ELR (cell line): ENCODE measurements around the gene MPV17L2.
"Not testable (repeated sequence)": the region's sequence is repeated elsewhere in the genome, so short reads cannot be mapped to it uniquely, and the experiment has no call there.

ENCODE experiments used
- DNase-seq: peaks from one replicate; pipeline ENCODE4 v3.0.0-alpha.2; 2015; ENCODE audit warnings: low read depth

The MPV17L2 gene

DNA sequence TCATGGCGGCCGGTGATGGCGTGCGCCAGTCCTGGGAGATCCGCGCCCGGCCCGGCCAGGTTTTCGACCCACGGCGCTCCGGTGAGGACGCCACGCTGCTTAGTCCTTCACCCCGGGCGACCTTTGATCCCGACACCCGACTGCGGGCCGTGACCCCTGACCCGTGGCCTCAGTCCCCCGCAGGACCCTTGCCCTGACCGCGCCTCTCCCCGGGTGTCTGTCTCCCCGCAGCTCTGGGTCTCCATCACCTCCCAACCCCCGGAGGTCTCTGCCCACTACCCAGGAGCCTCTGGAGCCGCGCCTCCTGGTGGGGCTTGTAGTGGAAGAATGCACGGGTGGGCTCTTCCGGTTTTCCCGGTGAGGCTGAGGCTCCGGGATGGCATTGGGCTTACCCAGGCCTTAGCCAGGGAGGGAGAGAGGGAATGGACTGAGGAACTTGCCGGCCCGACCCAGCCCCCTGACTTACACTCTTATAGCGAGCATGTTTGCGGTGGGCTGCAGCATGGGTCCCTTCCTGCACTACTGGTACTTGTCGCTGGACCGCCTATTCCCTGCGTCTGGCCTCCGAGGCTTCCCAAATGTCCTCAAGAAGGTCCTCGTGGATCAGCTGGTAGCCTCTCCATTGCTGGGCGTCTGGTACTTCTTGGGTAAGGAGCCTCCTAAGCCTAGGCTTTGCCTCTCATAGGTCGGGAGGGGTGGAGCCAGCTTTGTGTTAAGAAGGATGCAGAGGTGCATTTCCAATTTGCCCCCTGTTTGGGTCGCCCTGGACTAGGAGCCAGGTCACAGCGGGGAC is 566 bp downstream of the MPV17L2 start:
- DNase-seq: peak; percentile 35

DNA sequence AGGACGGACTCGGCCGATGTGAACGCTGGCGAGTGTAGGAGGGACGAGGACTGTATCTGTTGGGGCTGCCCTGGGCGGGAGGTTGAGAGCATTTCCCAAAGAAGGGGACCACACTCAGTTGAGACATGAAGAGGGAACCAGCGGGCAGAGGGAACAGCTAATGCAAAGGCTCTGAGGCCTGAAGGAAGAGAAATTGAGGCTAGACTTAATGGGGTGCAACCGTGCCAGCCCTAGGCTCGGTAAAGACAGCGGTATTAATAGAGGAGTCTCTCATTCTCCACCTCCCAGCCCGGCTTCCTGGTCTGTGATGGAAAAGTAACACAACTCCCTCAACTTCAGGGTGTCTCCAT is 1.1 kb downstream of the MPV17L2 start:
- no peak for DNase-seq

DNA sequence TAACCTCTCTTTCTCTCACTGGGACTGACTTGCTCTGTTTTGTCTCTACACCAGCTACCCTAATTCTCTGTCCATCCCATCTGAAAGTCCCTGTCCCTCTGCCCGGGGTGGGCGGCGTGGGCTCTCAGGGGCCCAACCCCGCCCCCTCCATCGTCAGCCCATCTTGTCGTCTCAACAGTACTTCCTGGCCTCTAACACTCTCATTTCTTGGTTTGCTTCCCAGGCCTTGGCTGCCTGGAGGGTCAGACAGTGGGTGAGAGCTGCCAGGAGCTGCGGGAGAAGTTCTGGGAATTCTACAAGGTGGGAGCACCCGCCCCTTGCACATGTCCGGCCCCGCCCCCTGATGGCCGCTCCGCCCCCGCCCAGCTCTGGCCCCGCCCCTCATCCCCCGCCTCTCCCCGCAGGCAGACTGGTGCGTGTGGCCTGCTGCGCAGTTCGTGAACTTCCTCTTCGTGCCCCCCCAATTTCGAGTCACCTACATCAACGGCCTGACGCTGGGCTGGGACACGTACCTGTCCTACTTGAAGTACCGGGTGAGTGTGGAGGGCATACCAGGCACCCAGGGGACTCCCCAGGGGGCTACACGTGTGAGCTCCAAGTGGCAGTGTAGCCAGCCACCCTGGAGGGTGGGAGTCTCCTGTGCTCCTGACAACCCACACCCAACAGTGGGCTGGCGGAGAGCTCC is 1.7 kb downstream of the MPV17L2 start:
- peak; percentile 45 for DNase-seq

DNA sequence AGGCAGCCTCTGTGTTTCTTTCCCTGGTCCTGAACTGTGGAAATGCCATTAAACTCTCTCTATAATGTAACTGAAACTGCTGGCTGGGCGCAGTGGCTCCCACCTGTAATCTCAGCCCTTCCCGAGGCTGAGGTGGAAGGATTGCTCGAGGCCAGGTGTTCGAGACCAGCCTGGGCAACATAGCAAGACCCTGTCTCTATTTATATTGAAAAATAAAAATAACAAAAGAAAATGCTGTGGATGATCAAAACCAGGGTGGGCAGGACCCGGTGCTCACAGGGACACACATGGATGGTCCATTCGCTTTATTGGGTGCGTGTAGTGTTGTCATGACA is 3.5 kb downstream of the MPV17L2 start:
- DNase-seq: no peak

DNA sequence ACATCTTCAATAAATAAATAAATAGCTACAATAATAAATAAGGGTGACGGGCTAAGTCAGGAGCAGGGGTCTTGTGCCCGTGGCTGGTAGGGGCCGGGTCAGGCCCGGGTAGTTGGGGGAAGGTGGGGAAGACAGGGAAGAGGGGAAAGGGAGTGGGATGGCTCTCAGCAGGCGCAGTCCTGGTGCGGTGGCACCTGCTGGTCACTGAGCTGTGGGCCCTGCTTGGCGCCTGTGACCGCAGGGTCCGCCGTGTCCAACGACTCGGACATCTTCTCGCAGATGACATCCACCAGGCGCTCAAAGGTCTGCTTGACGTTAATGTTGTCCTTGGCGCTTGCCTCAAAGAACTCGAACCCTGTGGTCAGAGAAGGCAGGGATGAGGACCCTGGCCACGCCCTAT is 4.3 kb downstream of the MPV17L2 start:
- no peak for DNase-seq

DNA sequence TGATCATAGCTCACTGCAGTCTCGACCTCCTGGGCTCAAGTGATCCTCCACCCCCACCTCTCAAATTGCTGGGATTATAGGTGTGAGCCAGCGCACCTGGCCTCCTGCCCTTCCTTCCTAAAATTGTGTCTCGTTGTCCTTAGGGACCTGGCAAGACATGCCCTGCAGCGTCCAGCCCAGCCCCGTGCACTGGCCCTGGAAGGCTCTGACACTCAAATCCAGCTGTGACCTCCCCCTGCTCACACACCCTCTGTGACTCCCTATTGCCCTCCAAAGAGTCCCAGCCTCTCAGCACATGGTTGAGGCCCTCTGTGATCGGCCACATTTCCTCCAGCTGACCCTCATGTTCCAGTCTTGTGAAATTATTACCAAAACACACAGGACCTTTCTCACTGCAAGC is 4.9 kb downstream of the MPV17L2 start:
- no peak for DNase-seq

DNA sequence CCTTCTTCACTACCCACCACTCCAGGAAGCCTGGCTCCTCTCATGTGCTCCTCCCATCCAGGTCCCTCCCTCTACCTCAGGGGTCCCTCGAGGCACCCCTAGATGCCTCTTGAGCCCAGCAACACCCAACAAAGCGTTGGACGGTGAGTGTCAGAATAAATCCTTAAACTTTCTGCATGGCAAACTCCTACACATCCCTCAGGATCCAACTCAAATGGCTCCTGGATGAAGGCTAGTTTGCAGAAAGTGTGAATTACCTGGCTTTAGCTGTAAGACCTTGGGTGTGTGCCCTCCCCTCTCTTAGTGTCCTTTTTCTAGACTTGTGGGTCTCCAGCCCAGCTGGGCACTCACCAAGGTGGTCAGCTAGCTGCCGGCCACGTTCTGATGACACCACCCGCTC is 5.4 kb downstream of the MPV17L2 start:
- no peak for DNase-seq

DNA sequence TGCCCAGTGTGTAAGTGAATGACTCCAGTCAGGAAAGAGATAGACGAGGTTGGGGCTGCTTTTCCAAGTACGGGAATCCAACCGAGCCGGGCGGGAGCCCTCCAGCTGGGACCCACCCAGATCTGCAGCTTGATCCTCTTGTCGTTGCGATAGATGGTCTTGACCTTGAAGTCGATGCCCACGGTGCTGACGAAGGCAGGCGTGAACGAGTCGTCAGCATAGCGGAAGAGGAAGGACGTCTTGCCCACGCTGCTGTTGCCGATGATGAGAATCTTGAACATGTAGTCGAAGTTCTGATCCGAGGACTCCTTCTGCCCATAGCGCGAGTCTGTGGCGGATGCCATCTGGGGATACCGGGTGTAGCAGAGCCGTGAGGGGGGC is 9.4 kb downstream of the MPV17L2 start:
- no peak for DNase-seq

DNA sequence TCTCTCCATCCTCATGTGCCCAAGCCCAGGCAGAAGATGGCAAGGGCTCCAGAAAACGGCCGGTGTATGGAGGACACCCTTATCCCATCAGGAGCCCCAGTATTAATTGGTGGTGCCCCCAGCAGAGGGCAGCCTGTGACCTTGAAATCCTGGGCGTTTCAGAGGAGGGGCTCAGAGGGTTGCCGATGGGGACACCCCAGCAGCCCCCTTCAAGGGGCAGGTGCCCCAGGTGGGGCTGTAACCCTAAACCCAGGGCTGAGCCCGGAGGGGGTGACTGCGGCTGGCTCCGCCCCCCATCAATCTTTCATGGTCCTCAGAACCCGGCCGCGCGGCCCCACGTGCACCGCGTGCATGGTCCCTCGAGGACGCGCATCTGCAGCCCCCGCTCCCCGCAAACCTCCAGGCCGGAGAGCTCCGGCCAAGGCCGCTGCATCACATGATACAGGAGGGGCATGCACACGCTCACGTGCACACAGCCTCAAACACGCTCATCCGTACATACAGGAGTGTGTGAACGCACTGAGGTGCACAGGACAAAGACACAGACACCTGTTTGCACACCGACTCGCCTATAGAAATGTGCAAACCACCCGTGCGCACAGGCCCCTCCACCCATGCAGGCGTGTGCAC is 9.9 kb downstream of the MPV17L2 start:
- peak; percentile 36 for DNase-seq

DNA sequence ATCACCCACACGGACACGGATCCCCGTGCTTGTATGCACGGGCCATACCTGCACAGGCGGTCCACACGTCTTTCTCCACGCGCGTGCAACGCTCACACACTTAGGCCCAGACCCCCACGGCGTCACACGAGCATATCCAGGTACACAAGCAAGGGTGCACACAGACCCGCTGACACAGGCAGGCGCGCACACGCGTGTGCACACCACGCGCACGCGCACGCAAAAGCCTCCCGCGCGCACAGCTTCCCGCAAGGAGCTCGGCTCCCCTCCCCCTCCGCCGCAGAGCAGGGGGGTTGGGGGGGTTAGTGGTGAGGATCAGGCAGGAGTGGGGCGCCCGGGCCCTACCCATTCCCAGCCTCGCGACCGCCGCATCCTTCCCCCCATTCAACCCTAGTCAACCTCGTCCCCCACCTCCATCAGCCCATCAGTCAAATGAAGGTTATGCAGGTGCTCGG is 10.4 kb downstream of the MPV17L2 start:
- peak; percentile 21 for DNase-seq

DNA sequence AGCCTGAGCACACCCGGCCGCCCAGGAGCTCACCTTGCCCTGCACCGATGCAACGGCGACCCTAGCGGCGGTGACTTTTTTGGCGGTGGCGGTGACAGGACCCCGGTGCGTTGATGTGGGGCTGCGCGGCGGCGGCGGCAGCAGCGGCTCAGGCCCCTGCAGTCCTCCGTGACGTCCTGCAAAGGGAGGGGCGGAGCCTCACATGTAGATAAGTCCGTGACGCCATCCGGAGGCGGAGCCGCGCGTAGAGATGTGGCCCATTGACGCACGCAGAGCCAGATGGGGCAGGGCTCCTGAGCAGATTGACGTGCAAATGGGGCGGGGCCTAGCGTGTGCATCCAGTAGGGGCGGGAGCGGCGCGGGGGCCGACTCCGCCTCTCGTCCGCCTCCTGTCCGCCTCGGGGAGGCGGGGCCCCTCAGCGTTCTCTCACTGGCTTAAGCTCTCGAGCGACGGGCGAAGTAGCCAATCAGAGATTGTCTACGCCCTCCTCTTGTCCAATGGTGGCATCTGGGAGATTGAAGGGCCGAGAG is 10.9 kb downstream of the MPV17L2 start, which contains the start of gene RAB3A:
Gene RAB3A (minus strand): TSS at position 180 of the 531 bp plus-strand sequence. CDS start 1,302 bp downstream, outside the sequence.
- DNase-seq: peak; percentile 100

DNA sequence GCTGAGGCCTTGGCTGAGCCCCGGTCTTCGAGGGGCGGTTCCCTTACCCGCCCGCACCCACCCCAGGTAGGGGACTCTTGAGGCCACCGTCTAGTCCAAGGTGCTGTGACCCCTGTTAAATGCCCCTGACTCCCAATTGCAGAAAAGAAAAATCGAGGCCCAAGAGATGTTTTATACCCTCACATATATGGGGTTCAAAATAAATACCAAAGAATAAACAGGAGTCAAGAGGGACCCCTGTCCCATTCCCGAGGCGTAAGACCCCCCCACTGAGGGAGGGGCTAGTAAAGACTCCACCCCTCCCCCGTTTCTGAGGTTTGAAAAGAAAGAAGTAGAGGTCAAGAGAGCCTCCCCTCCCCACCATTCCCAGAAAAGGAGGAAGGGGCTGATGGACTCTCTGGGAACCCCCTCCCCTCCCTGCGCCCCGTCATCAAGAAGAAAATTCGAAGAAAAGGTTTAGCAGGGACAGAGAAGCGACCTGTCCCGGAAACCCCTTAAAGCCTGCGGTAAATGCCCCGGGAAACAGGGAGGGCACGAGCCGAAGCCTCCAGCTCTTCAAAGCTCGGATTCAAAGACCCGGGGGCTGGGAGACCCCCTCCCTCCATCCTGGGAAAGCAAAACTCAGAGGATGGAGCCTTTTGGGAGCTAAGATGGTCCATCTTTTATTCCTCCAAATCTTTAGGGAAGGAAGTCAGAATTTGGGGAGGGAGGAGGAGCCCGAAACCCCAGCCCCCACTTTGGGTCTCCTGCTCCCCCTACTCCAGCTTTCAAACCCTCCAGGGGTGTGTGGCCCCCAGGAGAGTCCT is 11.6 kb downstream of the MPV17L2 start:
- DNase-seq: no peak

DNA sequence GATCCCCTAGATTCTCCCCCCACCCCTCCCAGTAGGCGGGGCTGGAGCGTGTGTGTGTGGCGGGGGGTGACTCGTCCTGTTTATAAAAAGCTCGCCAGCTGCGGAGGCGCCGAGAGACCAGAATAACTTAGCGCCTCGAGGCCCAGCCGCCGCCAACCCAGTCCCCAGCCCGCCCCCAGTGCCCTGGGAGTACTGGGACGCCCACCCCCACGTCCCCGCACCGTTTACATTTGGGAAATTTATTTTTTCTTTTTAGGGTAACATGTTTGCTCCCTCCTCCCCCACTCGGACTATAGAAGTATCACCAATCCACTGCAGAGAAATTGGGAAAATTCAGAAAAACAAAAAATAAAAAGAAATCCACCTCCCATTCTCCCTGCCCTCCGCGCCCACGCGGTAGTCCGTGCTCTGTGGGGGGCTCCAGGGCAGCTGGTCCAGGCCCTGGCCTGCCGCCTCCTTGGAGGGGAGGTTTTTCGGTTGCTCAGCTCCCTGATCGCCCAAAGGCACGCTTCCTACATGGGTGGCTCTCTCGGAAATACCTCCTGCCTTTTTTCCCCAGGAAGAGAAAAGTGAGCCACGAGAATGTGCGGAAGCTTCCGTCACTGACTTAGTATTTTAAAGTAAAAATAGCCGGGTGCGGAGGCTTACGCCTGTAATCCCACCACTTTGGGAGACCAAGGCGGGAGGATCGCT is 12.3 kb downstream of the MPV17L2 start:
- peak; percentile 83 for DNase-seq

DNA sequence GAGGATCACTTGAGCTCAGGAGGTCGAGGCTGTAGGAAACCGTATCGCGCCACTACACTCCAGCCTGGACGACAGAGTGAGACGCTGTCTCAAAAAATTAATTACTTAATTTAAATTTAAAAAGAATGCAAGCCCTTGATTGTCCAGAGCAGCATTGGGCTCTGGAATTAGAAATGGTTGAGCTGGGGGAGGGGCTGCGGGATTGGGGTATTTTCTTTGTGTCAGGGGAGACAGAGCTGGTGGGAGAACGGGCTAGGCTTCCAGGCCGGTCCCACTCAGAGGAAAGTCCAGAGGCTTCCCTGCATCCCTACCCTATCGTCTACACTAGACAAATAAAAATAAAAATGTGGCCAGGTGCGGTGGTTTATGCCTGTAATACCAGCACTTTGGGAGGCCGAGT is 13.0 kb downstream of the MPV17L2 start:
- DNase-seq: no peak

DNA sequence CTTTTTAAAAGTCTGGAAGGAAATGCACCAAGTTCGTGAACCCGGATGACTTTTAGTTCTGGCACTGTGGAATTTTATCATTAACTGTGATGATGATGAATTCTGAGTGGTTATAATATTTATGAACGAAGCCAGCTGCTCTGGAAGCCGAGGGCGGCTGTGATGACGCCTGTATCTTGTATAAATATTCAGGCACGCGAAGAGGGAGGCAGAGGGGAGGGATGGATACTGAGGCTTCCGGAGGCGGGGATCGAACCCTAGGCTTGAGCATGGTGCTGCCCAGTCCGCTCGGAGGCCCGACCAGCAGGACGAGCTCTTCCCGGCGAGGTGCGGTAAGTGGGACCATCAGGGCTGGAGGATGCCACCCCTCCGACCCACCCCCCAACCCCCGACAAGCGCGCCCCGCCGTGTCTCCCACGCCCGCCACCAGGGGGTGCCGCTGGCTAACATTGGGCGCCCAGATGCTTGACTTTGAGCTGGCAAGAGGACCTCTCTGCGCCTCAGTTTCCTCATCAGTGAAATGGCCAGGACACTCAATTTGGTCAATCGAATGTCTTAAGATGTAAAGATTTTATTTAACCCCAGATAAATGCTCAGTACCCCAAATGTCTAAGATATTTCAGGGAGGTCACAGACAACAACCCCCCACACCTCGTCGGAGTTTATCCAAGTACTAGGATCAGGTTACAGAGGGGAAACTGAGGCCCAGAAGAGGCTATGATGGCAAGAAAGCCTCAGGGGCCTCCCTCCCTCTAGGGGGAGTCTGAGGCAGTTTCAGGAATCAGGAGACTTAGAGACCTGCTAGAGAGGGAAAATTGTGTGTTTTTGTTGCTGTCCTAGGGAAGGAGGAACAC is 15.3 kb downstream of the MPV17L2 start:
- DNase-seq: peak; percentile 89

DNA sequence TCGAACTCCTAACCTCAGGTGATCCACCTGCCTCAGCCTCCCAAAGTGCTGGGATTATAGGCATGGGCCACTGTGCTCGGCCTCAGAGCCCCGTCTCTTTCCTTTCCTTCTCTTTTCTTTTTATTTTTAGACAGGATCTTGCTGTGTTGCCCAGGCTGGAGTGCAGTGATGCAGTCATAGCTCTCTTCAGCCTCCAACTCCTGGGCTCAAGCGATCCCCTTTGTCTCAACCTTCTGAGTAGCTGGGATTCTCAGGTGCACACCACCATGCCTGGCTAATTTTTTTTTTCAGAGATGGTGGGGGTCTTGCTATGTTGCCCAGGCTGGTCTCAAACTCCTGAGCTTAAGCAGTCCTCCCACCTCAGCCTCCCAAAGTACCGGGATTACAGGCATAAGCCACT is 16.9 kb downstream of the MPV17L2 start:
- not testable (repeated sequence) for DNase-seq

DNA sequence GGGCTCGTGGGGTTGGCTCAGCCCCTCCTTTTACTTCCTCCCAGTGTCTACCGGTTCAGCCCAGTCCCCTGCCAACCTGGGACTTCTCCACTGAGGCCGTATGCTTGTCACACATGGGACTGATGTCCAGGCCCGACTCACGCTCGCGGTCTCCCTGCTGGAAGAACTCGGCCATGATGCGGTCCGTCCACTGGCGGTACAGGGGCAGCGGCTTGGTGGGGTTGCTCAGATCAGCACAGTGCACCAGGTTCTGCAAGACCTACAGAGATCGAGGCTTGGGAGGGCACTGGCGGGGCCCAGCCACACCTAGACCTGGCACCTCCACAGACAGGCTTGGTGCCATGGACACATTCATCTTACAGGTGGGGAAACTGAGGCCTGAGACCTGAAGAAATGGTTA is 18.7 kb downstream of the MPV17L2 start:
- no peak for DNase-seq

DNA sequence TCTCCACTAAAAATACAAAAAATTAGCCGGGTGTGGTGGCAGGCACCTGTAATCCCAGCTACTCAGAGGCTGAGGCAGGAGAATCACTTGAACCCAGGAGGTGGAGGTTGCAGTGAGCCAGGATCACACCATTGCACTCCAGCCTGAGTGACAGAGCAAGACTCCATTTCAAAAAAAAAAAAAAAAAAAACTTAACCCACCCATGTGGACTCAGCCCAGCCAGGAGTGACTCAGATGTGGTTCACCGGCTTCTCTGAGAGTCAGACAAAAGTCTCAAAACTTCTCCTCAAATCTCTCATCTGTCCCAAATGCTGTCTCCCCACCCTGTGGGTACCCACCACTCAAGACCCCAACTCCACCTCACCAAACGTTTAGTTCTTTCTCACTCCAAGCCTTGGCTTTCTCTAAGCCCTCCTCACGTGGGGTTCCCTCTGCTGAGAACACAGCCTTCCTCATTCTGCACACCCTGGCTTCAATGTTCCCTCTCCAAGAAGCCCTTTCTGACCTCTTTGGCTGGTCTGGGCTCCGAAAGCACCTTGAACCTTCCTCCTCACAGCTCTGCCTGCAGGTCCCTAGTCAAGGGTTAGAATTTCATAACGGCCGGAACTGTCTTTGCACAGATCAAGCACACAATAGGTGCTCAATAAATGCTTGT is 21.9 kb downstream of the MPV17L2 start:
- DNase-seq: peak; percentile 79

DNA sequence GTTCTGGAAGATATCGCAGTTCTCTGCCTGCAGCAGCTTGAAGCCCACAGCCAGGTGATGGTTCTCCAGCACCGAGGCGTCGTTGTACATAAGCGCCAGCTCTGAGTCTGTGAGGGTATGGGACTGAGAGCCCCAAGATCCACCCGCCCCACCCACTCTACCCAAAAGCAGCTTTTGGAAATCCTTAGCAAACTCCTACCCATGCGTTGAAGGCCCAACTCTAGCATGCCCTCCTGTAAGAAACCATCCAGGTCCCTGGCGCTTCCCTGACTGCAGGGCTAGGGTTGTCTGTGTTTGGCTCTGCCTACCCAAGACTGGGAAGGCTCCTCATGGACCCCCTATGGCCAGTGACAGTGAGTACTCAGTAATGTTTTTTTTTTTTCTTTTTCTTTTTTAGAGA is 23.8 kb downstream of the MPV17L2 start:
- no peak for DNase-seq

DNA sequence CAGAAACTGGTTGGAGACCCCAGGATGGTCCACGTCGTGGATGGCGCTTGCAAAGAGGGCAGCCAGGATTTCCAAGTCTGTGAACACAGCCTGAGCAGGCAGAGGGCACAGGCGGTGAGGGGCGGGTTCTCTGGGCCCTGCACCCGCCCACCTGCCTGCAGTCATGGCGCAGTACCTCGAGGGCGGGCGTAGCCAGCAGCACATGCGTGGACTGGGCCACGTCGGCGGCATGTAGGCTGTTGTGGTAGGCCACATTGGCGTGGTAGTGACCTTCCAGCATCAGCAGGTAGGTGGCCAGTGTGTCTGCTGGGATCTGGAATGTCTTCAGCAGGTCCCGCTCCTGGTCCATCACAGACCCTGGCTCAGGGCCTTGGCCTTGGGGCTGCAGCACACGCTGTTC is 25.1 kb downstream of the MPV17L2 start:
- no peak for DNase-seq
